Measurements from ENCODE around the gene INO80B.

The INO80B gene

GRCh38 chr2:74491648-74492544 lies 37.0 kb downstream of the INO80B start:
- no peak for TF ChIP-seq CTCF (IDR thresholded peaks at IDR 0.05; ENCODE audit: extremely low read depth, missing control alignments)
- no peak for DNase-seq (ENCODE audit: low spot score)

GRCh38 chr2:74493546-74493945 lies 38.7 kb downstream of the INO80B start:
- no peak for DNase-seq (ENCODE audit: low spot score)
- TF ChIP-seq CTCF (IDR thresholded peaks at IDR 0.05; ENCODE audit: extremely low read depth, missing control alignments): no peak

GRCh38 chr2:74495440-74495839 lies 40.6 kb downstream of the INO80B start:
- no peak for DNase-seq (ENCODE audit: low spot score)
- TF ChIP-seq CTCF (IDR thresholded peaks at IDR 0.05; ENCODE audit: extremely low read depth, missing control alignments): no peak

GRCh38 chr2:74496997-74497776 lies 42.3 kb downstream of the INO80B start:
- DNase-seq (ENCODE audit: low spot score): no peak
- no peak for TF ChIP-seq CTCF (IDR thresholded peaks at IDR 0.05; ENCODE audit: extremely low read depth, missing control alignments)

GRCh38 chr2:74497777-74498499 lies 43.1 kb downstream of the INO80B start:
- no peak for TF ChIP-seq CTCF (IDR thresholded peaks at IDR 0.05; ENCODE audit: extremely low read depth, missing control alignments)
- DNase-seq (ENCODE audit: low spot score): peak; percentile 55

GRCh38 chr2:74498500-74499266 lies 43.8 kb downstream of the INO80B start:
- DNase-seq (ENCODE audit: low spot score): peak; percentile 49

More at GRCh38 chr2:74498500-74499266, 43.8 kb downstream of the INO80B start:
- TF ChIP-seq CTCF (IDR thresholded peaks at IDR 0.05; ENCODE audit: extremely low read depth, missing control alignments): no peak

All from GM20000 (cell line).